Gastroesophageal sphincter (tissue), 2 donors: Measurements from ENCODE around the gene CAMKK1.

Source experiments
- EP300 ChIP-seq: sonication (generic); formaldehyde crosslinking; IDR thresholded peaks from one replicate; pipeline ENCODE4 v1.6.1; 2017; ENCODE audit warnings: antibody characterized with exemption, mild to moderate bottlenecking
- POLR2A ChIP-seq, 2 donors: fragments of 450-650 bp; IDR thresholded peaks; one replicate each; pipeline ENCODE4 v1.6.1; 2017; ENCODE audit warnings: antibody characterized with exemption in 2 of 2, mild to moderate bottlenecking in 2 of 2, moderate library complexity in 1 of 2

DNA sequence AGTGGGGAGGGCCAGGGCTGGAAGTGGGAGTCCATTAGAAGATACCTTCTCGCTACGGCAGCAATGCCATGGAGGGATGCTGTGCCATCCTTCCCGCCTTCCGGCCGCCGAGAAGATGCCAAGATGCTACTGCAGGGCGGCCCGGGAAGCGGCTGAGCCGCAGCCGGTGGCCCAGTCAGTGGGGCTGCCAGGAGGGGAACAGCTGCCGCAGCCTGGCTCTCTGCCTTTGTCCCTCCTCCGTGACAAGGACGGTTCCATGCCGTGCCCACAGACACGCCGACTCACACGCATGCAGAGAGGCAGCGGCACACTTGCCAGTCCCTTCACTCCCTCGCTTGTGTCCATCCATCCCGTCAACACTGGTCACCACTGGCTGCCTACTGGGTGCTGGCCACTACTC lies 26.6 kb downstream of the CAMKK1 start:
- TF ChIP-seq POLR2A (IDR thresholded peaks at IDR 0.05) = no peak
- no peak for TF ChIP-seq EP300
